Thyroid gland (tissue), 4 donors: ENCODE data around the gene ANXA3.

Source experiments
- POLR2A ChIP-seq, 2 donors: fragments of 450-650 bp; IDR thresholded peaks; one replicate each; pipeline ENCODE4 v1.6.1; 2017; ENCODE audit warnings: antibody characterized with exemption in 2 of 2, mild to moderate bottlenecking in 2 of 2, moderate library complexity in 1 of 2
- TF ChIP-seq, protein P1 (sequence below), 6 experiments: fragments of 200-600 bp in 3 of 6; fragments of 450-650 bp in 3 of 6; sonication (generic) in 3 of 6; IDR thresholded peaks; one replicate each; pipeline ENCODE4 v1.5.1; 2016 to 2019; ENCODE audit warnings: antibody characterized with exemption in 6 of 6, mild to moderate bottlenecking in 2 of 6, inconsistent platforms in 1 of 6, moderate library complexity in 1 of 6

DNA sequence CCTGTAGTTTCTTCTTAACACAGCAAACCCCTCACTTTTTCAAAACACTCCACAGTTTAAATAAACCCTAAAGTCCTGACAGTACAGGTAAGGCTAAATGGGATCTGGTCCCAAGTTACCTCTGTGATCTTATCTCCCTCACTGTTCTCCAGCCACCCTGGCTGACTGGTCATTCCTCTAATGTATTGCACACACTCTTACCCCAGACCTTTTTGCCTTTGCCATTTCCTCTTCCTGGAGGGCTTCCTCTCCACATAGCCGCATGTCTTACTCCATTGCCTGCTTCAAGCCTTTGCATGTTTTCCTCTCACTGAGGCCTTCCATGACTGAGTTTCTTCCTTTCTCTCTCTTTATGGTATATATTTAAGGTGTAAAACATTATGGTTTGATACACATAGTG, 19.5 kb upstream of the ANXA3 start:
- TF ChIP-seq, protein P1, sequence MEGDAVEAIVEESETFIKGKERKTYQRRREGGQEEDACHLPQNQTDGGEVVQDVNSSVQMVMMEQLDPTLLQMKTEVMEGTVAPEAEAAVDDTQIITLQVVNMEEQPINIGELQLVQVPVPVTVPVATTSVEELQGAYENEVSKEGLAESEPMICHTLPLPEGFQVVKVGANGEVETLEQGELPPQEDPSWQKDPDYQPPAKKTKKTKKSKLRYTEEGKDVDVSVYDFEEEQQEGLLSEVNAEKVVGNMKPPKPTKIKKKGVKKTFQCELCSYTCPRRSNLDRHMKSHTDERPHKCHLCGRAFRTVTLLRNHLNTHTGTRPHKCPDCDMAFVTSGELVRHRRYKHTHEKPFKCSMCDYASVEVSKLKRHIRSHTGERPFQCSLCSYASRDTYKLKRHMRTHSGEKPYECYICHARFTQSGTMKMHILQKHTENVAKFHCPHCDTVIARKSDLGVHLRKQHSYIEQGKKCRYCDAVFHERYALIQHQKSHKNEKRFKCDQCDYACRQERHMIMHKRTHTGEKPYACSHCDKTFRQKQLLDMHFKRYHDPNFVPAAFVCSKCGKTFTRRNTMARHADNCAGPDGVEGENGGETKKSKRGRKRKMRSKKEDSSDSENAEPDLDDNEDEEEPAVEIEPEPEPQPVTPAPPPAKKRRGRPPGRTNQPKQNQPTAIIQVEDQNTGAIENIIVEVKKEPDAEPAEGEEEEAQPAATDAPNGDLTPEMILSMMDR (IDR thresholded peaks at IDR 0.05): no peak
- TF ChIP-seq POLR2A (IDR thresholded peaks at IDR 0.05): no peak
